IPS-NIHi7 (cell line): ENCODE data around the gene CNDP1.
A peak's percentile ranks its signal among the peaks of the same experiment; 100 is the strongest.

Source experiments
- DNase-seq: peaks from one replicate; pipeline ENCODE4 v3.0.0; 2012; ENCODE audit warnings: mixed read lengths; ENCODE audit errors: extremely low spot score

CNDP1 gene

GRCh38 chr18:74579496-74580065, 45.3 kb downstream of the CNDP1 start:
- peak; percentile 68 for DNase-seq

- DNase-seq: no peak
Measured at GRCh38 chr18:74582642-74583041, 48.3 kb downstream of the CNDP1 start.

GRCh38 chr18:74587441-74587840, 53.1 kb downstream of the CNDP1 start:
- DNase-seq: no peak

GRCh38 chr18:74589021-74589420, 54.7 kb downstream of the CNDP1 start:
- DNase-seq: no peak

- DNase-seq: no peak
Measured at GRCh38 chr18:74589811-74590210, 55.5 kb downstream of the CNDP1 start.

GRCh38 chr18:74590671-74591070, 56.4 kb downstream of the CNDP1 start:
- no peak for DNase-seq

GRCh38 chr18:74595431-74595830, 61.1 kb downstream of the CNDP1 start:
- no peak for DNase-seq

- peak; percentile 64 for DNase-seq
Measured at GRCh38 chr18:74597034-74597661, 62.8 kb downstream of the CNDP1 start.

GRCh38 chr18:74597662-74598349, 63.5 kb downstream of the CNDP1 start, which contains the start of gene ZNF407:
TSS of gene ZNF407 (plus strand) at chr18:74597870. CDS start at chr18:74631020, 33,150 bp downstream.
- peak; percentile 90 for DNase-seq

- DNase-seq: peak; percentile 51
Measured at GRCh38 chr18:74598350-74599001, 64.2 kb downstream of the CNDP1 start.

- no peak for DNase-seq
Measured at GRCh38 chr18:74604361-74604760, 70.1 kb downstream of the CNDP1 start.

GRCh38 chr18:74604774-74605173, 70.5 kb downstream of the CNDP1 start:
- DNase-seq: no peak

GRCh38 chr18:74608681-74609080, 74.4 kb downstream of the CNDP1 start:
- no peak for DNase-seq

- DNase-seq: no peak
Measured at GRCh38 chr18:74609535-74609934, 75.2 kb downstream of the CNDP1 start.

- no peak for DNase-seq
Measured at GRCh38 chr18:74610051-74610615, 75.8 kb downstream of the CNDP1 start.

- DNase-seq: no peak
Measured at GRCh38 chr18:74610860-74611259, 76.6 kb downstream of the CNDP1 start.

- DNase-seq: no peak
Measured at GRCh38 chr18:74611765-74612164, 77.5 kb downstream of the CNDP1 start.

GRCh38 chr18:74613381-74613780, 79.1 kb downstream of the CNDP1 start:
- DNase-seq: no peak

GRCh38 chr18:74616494-74616893, 82.2 kb downstream of the CNDP1 start:
- DNase-seq: no peak

- DNase-seq: no peak
Measured at GRCh38 chr18:74617486-74617885, 83.2 kb downstream of the CNDP1 start.

- no peak for DNase-seq
Measured at GRCh38 chr18:74622072-74622471, 87.8 kb downstream of the CNDP1 start.
